K562 (cell line): ENCODE measurements around the gene YPEL1. TPM values are rescaled to one million over a fixed set of nuclear protein-coding genes. Genes with fewer than 3 reads are reported as not detected.

ENCODE experiments used
- ATAC-seq: fragments of 200-7000 bp; cut with Tn5 transposase; 3 replicates; pipeline ENCODE4 v1.9.1; 2020; ENCODE audit warnings: moderate library complexity
- BruUV-seq: library from RNA; stranded (reverse); fragments of 400-500 nt; replicated peaks from 2 replicates; lab custom pipeline; 2021; lab: Mats Ljungman, UMichigan
- CTCF ChIA-PET: fragments of 300-600 bp; formaldehyde crosslinking; extraction: SDS; loops from one replicate; lab custom pipeline; 2021; ENCODE audit warnings: low intra/inter-chr PET ratio; lab: Yijun Ruan, JAX
- POLR2A ChIA-PET: fragments of 300-600, 350-650 bp; sonication (Branson Sonifier 250); formaldehyde crosslinking; extraction: SDS; loops from one replicate; lab custom pipeline; 2021; ENCODE audit warnings: antibody characterized with exemption, inconsistent platforms; lab: Yijun Ruan, JAX
- DNase-seq, 4 experiments: peaks; one replicate each; pipeline versions ENCODE4 v3.0.0 to v3.0.0-alpha.2; 2011 to 2018; ENCODE audit warnings: low spot score in 3 of 4, mixed read lengths in 3 of 4; ENCODE audit errors: extremely low read depth in 1 of 4
- FAIRE-seq: peaks from 2 replicates; lab custom pipeline; 2011; peaks lifted over from hg19 to GRCh38; lab: Jason Lieb, UNC
- H2AFZ ChIP-seq: 2 replicates; pipeline ENCODE4 v1.6.0; 2011; ENCODE audit warnings: low read depth, low read length, control low read depth, inconsistent platforms
- H3K27ac ChIP-seq: fragments of 200-600 bp; 3 replicates; pipeline ENCODE4 v1.8.0; 2011; ENCODE audit warnings: low read depth, mild to moderate bottlenecking, control low read depth, inconsistent platforms, low read length, moderate library complexity, mixed read lengths; ENCODE audit errors: extremely low read depth
- H3K27me3 ChIP-seq, 2 experiments: fragments of 300-600 bp in 1 of 2; 2 replicates in 1 of 2; 3 replicates in 1 of 2; pipeline versions ENCODE4 v1.6.0 to v1.8.0; 2011; ENCODE audit warnings: inconsistent platforms in 2 of 2, low read length in 2 of 2, mild to moderate bottlenecking in 1 of 2, mixed read lengths in 1 of 2, moderate library complexity in 1 of 2; ENCODE audit not compliant: control insufficient read depth in 2 of 2, insufficient read depth in 2 of 2
- H3K36me3 ChIP-seq: fragments of 300-600 bp; 3 replicates; pipeline ENCODE4 v1.8.0; 2011; ENCODE audit warnings: mild to moderate bottlenecking, low read length, inconsistent platforms; ENCODE audit not compliant: control insufficient read depth, insufficient read depth
- H3K4me1 ChIP-seq, 2 experiments: fragments of 200-600 bp in 1 of 2; replicated peaks in 1 of 2; 2 replicates in 1 of 2; 3 replicates in 1 of 2; pipeline versions ENCODE4 v1.5.1 to v1.8.0; 2011; ENCODE audit warnings: inconsistent platforms in 2 of 2, low read length in 2 of 2, mild to moderate bottlenecking in 1 of 2, mixed read lengths in 1 of 2, moderate library complexity in 1 of 2; ENCODE audit not compliant: control insufficient read depth in 2 of 2, insufficient read depth in 2 of 2
- H3K4me2 ChIP-seq: 2 replicates; pipeline ENCODE4 v1.6.1; 2011; ENCODE audit warnings: low read length, control low read depth, inconsistent platforms, mixed read lengths; ENCODE audit not compliant: insufficient read depth
- H3K4me3 ChIP-seq: fragments of 200-600 bp; sonication (generic), shearing (Covaris generic); 2 replicates; pipeline ENCODE4 v1.5.1; 2016; ENCODE audit warnings: control low read depth, inconsistent platforms
- H3K79me2 ChIP-seq: fragments of 200-600 bp; 3 replicates; pipeline ENCODE4 v1.8.0; 2011; ENCODE audit warnings: low read length, inconsistent platforms; ENCODE audit not compliant: control insufficient read depth, insufficient read depth
- H3K9ac ChIP-seq, 2 experiments: 2 replicates each; pipeline versions ENCODE4 v1.6.0 to v1.6.1; 2011; ENCODE audit warnings: low read depth in 2 of 2, low read length in 2 of 2, control low read depth in 1 of 2, inconsistent platforms in 1 of 2, mild to moderate bottlenecking in 1 of 2, mixed read lengths in 1 of 2; ENCODE audit not compliant: insufficient read depth in 1 of 2
- H3K9me1 ChIP-seq: one replicate; pipeline ENCODE4 v1.6.0; 2011; ENCODE audit warnings: inconsistent platforms, mild to moderate bottlenecking, low read length, moderate library complexity; ENCODE audit not compliant: control insufficient read depth, insufficient read depth
- H3K9me3 ChIP-seq: replicated peaks from 2 replicates; pipeline ENCODE4 v1.5.1; 2011; ENCODE audit warnings: low read depth, low read length, inconsistent platforms; ENCODE audit not compliant: control insufficient read depth, insufficient read depth
- H4K20me1 ChIP-seq: replicated peaks from 2 replicates; pipeline ENCODE4 v1.6.1; 2011; ENCODE audit warnings: low read length, inconsistent platforms, mixed read lengths; ENCODE audit not compliant: control insufficient read depth, insufficient read depth
- RAD21 ChIP-seq, 2 experiments: fragments of 250-450 bp in 1 of 2; fragments of 450-650 bp in 1 of 2; sonication (Bioruptor Pico) in 1 of 2; formaldehyde crosslinking in 1 of 2; IDR thresholded peaks in 1 of 2; conservative IDR thresholded peaks in 1 of 2; 2 replicates each; pipeline versions ENCODE4 v1.4.0 to v1.8.0; 2020 to 2022; ENCODE audit warnings: mild to moderate bottlenecking in 2 of 2, moderate library complexity in 1 of 2
- STAT6 ChIP-seq: sonication (generic); formaldehyde crosslinking; IDR thresholded peaks from 2 replicates; pipeline ENCODE4 v1.8.1; 2023; ENCODE audit warnings: mild to moderate bottlenecking, missing genetic modification reagents
- U2AF2 ChIP-seq: fragments of 200-400 bp; formaldehyde crosslinking; optimal IDR thresholded peaks from 2 replicates; pipeline ENCODE3; 2017; ENCODE audit warnings: low read depth, mild to moderate bottlenecking, low read length
- ZNF780A ChIP-seq: fragments of 250-450 bp; sonication (Bioruptor Pico); IDR thresholded peaks from 2 replicates; pipeline ENCODE4 v1.5.0; 2021; ENCODE audit warnings: mild to moderate bottlenecking
- WGBS: fragments of 100-300 bp; shearing (Covaris generic); methylation state at CpG from one replicate; pipeline ENCODE4 v1.1.6; 2016; ENCODE audit warnings: low coverage, mixed read lengths; ENCODE audit not compliant: insufficient coverage; ENCODE audit errors: missing lambda C conversion rate; 5-methylcytosine and 5-hydroxymethylcytosine counted together
- in situ Hi-C: fragments of 300-500 bp; cut with MboI; formaldehyde crosslinking; loops from 4 replicates; pipeline ENCODE4 v1.15.0; 2018; ENCODE audit warnings: inconsistent platforms, mixed read lengths
- intact Hi-C: fragments of 100-400 bp; cut with micrococcal nuclease; formaldehyde crosslinking; loops from 2 replicates; pipeline ENCODE4 v1.14.2; 2022
- polyA plus RNA-seq, 8 experiments: library from polyadenylated mRNA; depleted of rRNA in 4 of 8; stranded (reverse) in 5 of 8; unstranded in 3 of 8; fragments of >200 nt; fragmentation: Nextera tagmentation in 2 of 8; fragmentation: Illumina TruSeq in 1 of 8; extraction: Ambion mirVana in 2 of 8; extraction: Trizol in 1 of 8; gene quantifications; 2 replicates each; pipeline versions ENCODE4 v1.2.1 to v1.2.3, GENCODE V29; 2011 to 2014; ENCODE audit warnings: inconsistent platforms in 1 of 8, missing spikeins in 1 of 8
- total RNA-seq, 7 experiments: library from RNA; depleted of rRNA in 6 of 7; stranded (reverse); fragments of >200 nt in 6 of 7; fragmentation: Illumina TruSeq in 2 of 7; extraction: Trizol in 2 of 7; gene quantifications; 2 replicates each; pipeline versions ENCODE4 v1.2.1 to v1.2.3, GENCODE V29; 2011 to 2021; ENCODE audit warnings: low replicate concordance in 1 of 7
- TF ChIP-seq, protein P1 (sequence below), 2 experiments: IDR thresholded peaks; 2 replicates each; pipeline ENCODE4 v1.6.1; 2011; ENCODE audit warnings: borderline replicate concordance in 1 of 2, control low read depth in 1 of 2, low read depth in 1 of 2, low read length in 1 of 2, mild to moderate bottlenecking in 1 of 2, mixed read lengths in 1 of 2, moderate library complexity in 1 of 2; ENCODE audit not compliant: insufficient read depth in 1 of 2, insufficient read length in 1 of 2, poor library complexity in 1 of 2, severe bottlenecking in 1 of 2; ENCODE audit errors: extremely low read depth in 1 of 2

The YPEL1 gene
- total and polyA plus RNA-seq, 9 of the 15 experiments (the other 6 are each of a cell fraction or from before 2014, with no cell fraction given) = 0.07 to 2.2 (median 0.46) TPM

GRCh38 chr22:21741059-21741458 lies 5.5 kb upstream of the YPEL1 start:
- Histone ChIP-seq H3K4me1 (peaks cover 11 to 18% of the 10 kb centered on the region in 2 experiments), H3K9me3 (no peaks in the 10 kb centered on the region), H4K20me1 (peaks cover 10% of the 10 kb centered on the region; the same call in 1 of the 2 replicates), H3K36me3 (no peaks in the 10 kb centered on the region), H2AFZ (0 out of 2 replicates have a peak overlapping the region, but pooled peaks have one; percentile 0), H3K27me3 (peaks cover 49 to 58% of the 10 kb centered on the region in 2 experiments), H3K9ac (peak overlapping the region in 1 of 2 experiments; percentile 17; a peak in 2 of 4 replicates), H3K4me3 (no peak overlapping the region), H3K9me1 (no peaks in the 10 kb centered on the region), H3K79me2 (no peaks in the 10 kb centered on the region), H3K27ac (no peak overlapping the region), H3K4me2 (no peak overlapping the region)
- WGBS = 10% methylated on average over 10 of the region's 10 CpGs
- BruUV-seq = no TSS peak
- peak; percentile 30 for ATAC-seq
- POLR2A ChIA-PET = interaction anchor here (0.9 to 2.7 kb wide), 14 partner anchors 8 to 196 kb away, joined by 3 to 16 read pairs (median 5); no protein-coding TSS in a partner anchor
- intact Hi-C loops (no loop called here), in situ Hi-C loops (no loop called here)
- no peak for FAIRE-seq
- TF ChIP-seq ZNF780A (CRISPR knock-in tag) (no peak), U2AF2 (no peak), STAT6 (peak; percentile 29; the same call in 1 of the 2 replicates), RAD21 (CRISPR knock-in tag; conservative IDR thresholded peaks at IDR 0.05 in 1 of 2, IDR thresholded peaks at IDR 0.05 in 1 of 2) (0 out of 4 replicates have a peak, but pooled peaks of 1 of the 2 experiments have one; percentile 16)
- TF ChIP-seq, protein P1, sequence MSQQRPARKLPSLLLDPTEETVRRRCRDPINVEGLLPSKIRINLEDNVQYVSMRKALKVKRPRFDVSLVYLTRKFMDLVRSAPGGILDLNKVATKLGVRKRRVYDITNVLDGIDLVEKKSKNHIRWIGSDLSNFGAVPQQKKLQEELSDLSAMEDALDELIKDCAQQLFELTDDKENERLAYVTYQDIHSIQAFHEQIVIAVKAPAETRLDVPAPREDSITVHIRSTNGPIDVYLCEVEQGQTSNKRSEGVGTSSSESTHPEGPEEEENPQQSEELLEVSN (IDR thresholded peaks at IDR 0.05; ENCODE audit: borderline replicate concordance in 1 of 2, extremely low read depth in 1 of 2, insufficient read depth in 1 of 2, insufficient read length in 1 of 2, low read depth in 1 of 2, low read length in 1 of 2, poor library complexity in 1 of 2, severe bottlenecking in 1 of 2) = peak in 1 of 2 experiments; percentile 8
- DNase-seq = peak in 1 of 4 experiments; percentile 66
- CTCF ChIA-PET = interaction anchor here (1.0 kb wide), 1 partner anchor 198 kb away, joined by 4 read pairs; no protein-coding TSS in a partner anchor
